Ishikawa (cell line): ENCODE results near the gene CEP63.

Experiments used
- CREB1 ChIP-seq: IDR thresholded peaks from 2 replicates; pipeline ENCODE4 v1.6.1; 2012; ENCODE audit warnings: low read depth
- EP300 ChIP-seq: IDR thresholded peaks from 2 replicates; pipeline ENCODE4 v1.6.1; 2012; ENCODE audit warnings: borderline replicate concordance
- FOXM1 ChIP-seq: IDR thresholded peaks from 2 replicates; pipeline ENCODE4 v1.6.1; 2012; ENCODE audit warnings: low read depth, borderline replicate concordance
- RAD21 ChIP-seq: IDR thresholded peaks from 2 replicates; pipeline ENCODE4 v1.6.1; 2012; ENCODE audit warnings: low read depth

GRCh38 chr3:134445095-134445494 lies 40.8 kb upstream of the CEP63 start:
- TF ChIP-seq RAD21 (no peak), FOXM1 (no peak), CREB1 (no peak), EP300 (no peak)
